Natural killer cell treated with Interleukin-12 subunit alpha and Interleukin-12 subunit beta and Interleukin-15 and Interleukin-18, amount 100 ng/mL, for 72 hours (primary cell): ENCODE measurements around the gene UBQLN1. TPM values are rescaled to one million over a fixed set of nuclear protein-coding genes. Genes with fewer than 3 reads are reported as not detected.
"Not testable (repeated sequence)": the region's sequence is repeated elsewhere in the genome, so short reads cannot be mapped to it uniquely, and the experiment has no call there.

Experiments used
- ATAC-seq, 2 donors: fragments of 150-1000 bp; cut with Tn5 transposase in 1 of 2; sonication (Bioruptor Pico), chemical (Tn5 transposase) in 1 of 2; 2 replicates each; pipeline ENCODE4 v1.10.0; 2021
- DNase-seq: peaks from one replicate; pipeline ENCODE4 v3.0.0; 2022; ENCODE audit warnings: low spot score
- H3K27ac Mint-ChIP-seq, 2 donors: 1 replicate in 1 of 2; 2 replicates in 1 of 2; pipeline ENCODE4 v1.8.0; 2022; ENCODE audit warnings: mixed read lengths in 2 of 2, mild to moderate bottlenecking in 1 of 2, moderate library complexity in 1 of 2
- H3K27me3 Mint-ChIP-seq, 2 donors: 1 replicate in 1 of 2; 2 replicates in 1 of 2; pipeline ENCODE4 v1.8.0; 2022; ENCODE audit warnings: mixed read lengths in 2 of 2
- H3K36me3 Mint-ChIP-seq: one replicate; pipeline ENCODE4 v1.8.0; 2022; ENCODE audit warnings: mixed read lengths
- H3K4me1 Mint-ChIP-seq, 2 donors: 1 replicate in 1 of 2; 2 replicates in 1 of 2; pipeline ENCODE4 v1.8.0; 2022; ENCODE audit warnings: low read depth in 2 of 2, mixed read lengths in 2 of 2, mild to moderate bottlenecking in 1 of 2
- H3K4me3 Mint-ChIP-seq: one replicate; pipeline ENCODE4 v1.8.0; 2022; ENCODE audit warnings: mixed read lengths
- H3K9me3 Mint-ChIP-seq: 2 replicates; pipeline ENCODE4 v1.8.0; 2022; ENCODE audit warnings: mixed read lengths
- total RNA-seq, 2 donors: library from RNA; stranded (reverse); gene quantifications; one replicate each; pipeline ENCODE4 v1.2.3, GENCODE V29; 2022

The UBQLN1 gene
- total RNA-seq, 2 donors from 2014 or later = 81.9 to 86.3 TPM

- ATAC-seq (peak; percentile 78 to 81), DNase-seq (no peak)
- peak overlapping the region; percentile 100 for H3K27ac Mint-ChIP-seq
- H3K36me3 Mint-ChIP-seq = peaks cover 6% of the 10 kb centered on the region
- H3K4me1 Mint-ChIP-seq = peaks cover 28 to 38% of the 10 kb centered on the region in 2 donors
- no peaks in the 10 kb centered on the region for H3K9me3 Mint-ChIP-seq
- H3K4me3 Mint-ChIP-seq = peak overlapping the region; percentile 99
- no peaks in the 10 kb centered on the region for H3K27me3 Mint-ChIP-seq
Measured at GRCh38 chr9:83707518-83707767, 315 bp downstream of the UBQLN1 start.

GRCh38 chr9:83706676-83707517 lies 861 bp downstream of the UBQLN1 start:
- Mint-ChIP-seq H3K36me3 (peaks cover 6% of the 10 kb centered on the region), H3K4me3 (peak overlapping the region; percentile 99), H3K9me3 (no peaks in the 10 kb centered on the region), H3K27ac (peak overlapping the region; percentile 100), H3K27me3 (no peaks in the 10 kb centered on the region), H3K4me1 (peaks cover 29 to 41% of the 10 kb centered on the region in 2 donors)
- DNase-seq (peak; percentile 81), ATAC-seq (peak; percentile 44 to 50)

GRCh38 chr9:83705219-83705651 lies 2.5 kb downstream of the UBQLN1 start:
- not testable (repeated sequence) for H3K27me3 Mint-ChIP-seq, DNase-seq, H3K9me3 Mint-ChIP-seq, H3K36me3 Mint-ChIP-seq, ATAC-seq
- peak overlapping the region; percentile 100 for H3K27ac Mint-ChIP-seq
- peaks cover 40 to 54% of the 10 kb centered on the region in 2 donors for H3K4me1 Mint-ChIP-seq
- H3K4me3 Mint-ChIP-seq = peak overlapping the region; percentile 99

- H3K27ac Mint-ChIP-seq = no peak overlapping the region
- H3K36me3 Mint-ChIP-seq = peaks cover 5% of the 10 kb centered on the region
Measured at GRCh38 chr9:83701769-83702168, 6.0 kb downstream of the UBQLN1 start.

GRCh38 chr9:83701286-83701685 lies 6.5 kb downstream of the UBQLN1 start:
- Mint-ChIP-seq H3K36me3 (peaks cover under 1% of the 10 kb centered on the region), H3K4me1 (peaks cover 36 to 48% of the 10 kb centered on the region in 2 donors), H3K9me3 (no peaks in the 10 kb centered on the region), H3K4me3 (no peak overlapping the region), H3K27me3 (no peaks in the 10 kb centered on the region), H3K27ac (no peak overlapping the region)
- no peak for DNase-seq
- ATAC-seq = no peak

More at GRCh38 chr9:83701769-83702168, 6.0 kb downstream of the UBQLN1 start:
- Mint-ChIP-seq H3K4me3 (no peak overlapping the region), H3K27me3 (no peaks in the 10 kb centered on the region), H3K4me1 (peaks cover 41 to 53% of the 10 kb centered on the region in 2 donors), H3K9me3 (no peaks in the 10 kb centered on the region)
- DNase-seq (no peak), ATAC-seq (no peak)

- H3K9me3 Mint-ChIP-seq = no peaks in the 10 kb centered on the region
- no peak overlapping the region for H3K27ac Mint-ChIP-seq
- H3K4me1 Mint-ChIP-seq = peaks cover 31 to 41% of the 10 kb centered on the region in 2 donors
- no peak overlapping the region for H3K4me3 Mint-ChIP-seq
- H3K27me3 Mint-ChIP-seq = no peaks in the 10 kb centered on the region
- H3K36me3 Mint-ChIP-seq = no peaks in the 10 kb centered on the region
- ATAC-seq = no peak
- no peak for DNase-seq
Measured at GRCh38 chr9:83699615-83700014, 8.1 kb downstream of the UBQLN1 start.

- DNase-seq = no peak
- H3K27ac Mint-ChIP-seq = no peak overlapping the region
- no peaks in the 10 kb centered on the region for H3K27me3 Mint-ChIP-seq
- peaks cover 34 to 44% of the 10 kb centered on the region in 2 donors for H3K4me1 Mint-ChIP-seq
- H3K36me3 Mint-ChIP-seq = no peaks in the 10 kb centered on the region
- H3K4me3 Mint-ChIP-seq = no peak overlapping the region
- no peaks in the 10 kb centered on the region for H3K9me3 Mint-ChIP-seq
- ATAC-seq = peak in 1 of 2 donors; percentile 48
Measured at GRCh38 chr9:83698976-83699585, 8.7 kb downstream of the UBQLN1 start.

- no peak overlapping the region for H3K27ac Mint-ChIP-seq
- no peak overlapping the region for H3K4me3 Mint-ChIP-seq
- no peaks in the 10 kb centered on the region for H3K9me3 Mint-ChIP-seq
Measured at GRCh38 chr9:83691492-83691891, 16.3 kb downstream of the UBQLN1 start.

GRCh38 chr9:83688921-83689320 lies 18.8 kb downstream of the UBQLN1 start:
- DNase-seq (no peak), ATAC-seq (peak; percentile 65 to 66)
- Mint-ChIP-seq H3K36me3 (no peaks in the 10 kb centered on the region), H3K27me3 (no peaks in the 10 kb centered on the region), H3K4me1 (peaks cover 46 to 59% of the 10 kb centered on the region in 2 donors), H3K9me3 (no peaks in the 10 kb centered on the region), H3K27ac (peak overlapping the region in 1 of 2 donors; percentile 23), H3K4me3 (peak overlapping the region; percentile 38)

More at GRCh38 chr9:83691492-83691891, 16.3 kb downstream of the UBQLN1 start:
- peaks cover 48 to 61% of the 10 kb centered on the region in 2 donors for H3K4me1 Mint-ChIP-seq
- no peaks in the 10 kb centered on the region for H3K36me3 Mint-ChIP-seq
- ATAC-seq (no peak), DNase-seq (no peak)
- no peaks in the 10 kb centered on the region for H3K27me3 Mint-ChIP-seq

GRCh38 chr9:83681490-83681889 lies 26.3 kb downstream of the UBQLN1 start:
- DNase-seq = no peak
- peaks cover 4% of the 10 kb centered on the region for H3K36me3 Mint-ChIP-seq
- H3K27me3 Mint-ChIP-seq = no peaks in the 10 kb centered on the region

GRCh38 chr9:83680233-83680632 lies 27.5 kb downstream of the UBQLN1 start:
- ATAC-seq (no peak), DNase-seq (no peak)
- Mint-ChIP-seq H3K27ac (no peak overlapping the region), H3K27me3 (no peaks in the 10 kb centered on the region), H3K4me3 (no peak overlapping the region), H3K4me1 (peaks cover 18 to 20% of the 10 kb centered on the region in 2 donors), H3K9me3 (no peaks in the 10 kb centered on the region), H3K36me3 (peaks cover 4% of the 10 kb centered on the region)

More at GRCh38 chr9:83681490-83681889, 26.3 kb downstream of the UBQLN1 start:
- no peaks in the 10 kb centered on the region for H3K9me3 Mint-ChIP-seq
- H3K27ac Mint-ChIP-seq = no peak overlapping the region
- peaks cover 20 to 22% of the 10 kb centered on the region in 2 donors for H3K4me1 Mint-ChIP-seq
- no peak for ATAC-seq
- no peak overlapping the region for H3K4me3 Mint-ChIP-seq

- ATAC-seq (no peak), DNase-seq (no peak)
- Mint-ChIP-seq H3K4me3 (no peak overlapping the region), H3K36me3 (peaks cover 4% of the 10 kb centered on the region), H3K27me3 (no peaks in the 10 kb centered on the region), H3K27ac (no peak overlapping the region), H3K4me1 (peaks cover 19% of the 10 kb centered on the region in 2 donors), H3K9me3 (no peaks in the 10 kb centered on the region)
Measured at GRCh38 chr9:83677596-83677995, 30.2 kb downstream of the UBQLN1 start.

GRCh38 chr9:83675466-83675865 lies 32.3 kb downstream of the UBQLN1 start:
- H3K4me3 Mint-ChIP-seq = no peak overlapping the region
- H3K4me1 Mint-ChIP-seq = peaks cover 9 to 12% of the 10 kb centered on the region in 2 donors
- no peak for DNase-seq

GRCh38 chr9:83671451-83671850 lies 36.3 kb downstream of the UBQLN1 start:
- no peak overlapping the region for H3K4me3 Mint-ChIP-seq
- no peaks in the 10 kb centered on the region for H3K9me3 Mint-ChIP-seq
- DNase-seq (no peak), ATAC-seq (no peak)
- H3K27me3 Mint-ChIP-seq = no peaks in the 10 kb centered on the region
- H3K36me3 Mint-ChIP-seq = peaks cover 9% of the 10 kb centered on the region
- peak overlapping the region in 1 of 2 donors; percentile 16 for H3K27ac Mint-ChIP-seq
- peaks cover 5 to 9% of the 10 kb centered on the region in 2 donors for H3K4me1 Mint-ChIP-seq

More at GRCh38 chr9:83675466-83675865, 32.3 kb downstream of the UBQLN1 start:
- ATAC-seq = no peak
- H3K36me3 Mint-ChIP-seq = peaks cover 9% of the 10 kb centered on the region
- H3K9me3 Mint-ChIP-seq = no peaks in the 10 kb centered on the region
- no peaks in the 10 kb centered on the region for H3K27me3 Mint-ChIP-seq
- H3K27ac Mint-ChIP-seq = no peak overlapping the region
